Measurements from ENCODE around the gene PDLIM4. TPM values are rescaled to one million over a fixed set of nuclear protein-coding genes. Genes with fewer than 3 reads are reported as not detected.

The PDLIM4 gene
- polyA plus RNA-seq, 1 donor (not counting 4 experiments of a cell fraction or from before 2014, with no cell fraction given) = 38.3 TPM

DNA sequence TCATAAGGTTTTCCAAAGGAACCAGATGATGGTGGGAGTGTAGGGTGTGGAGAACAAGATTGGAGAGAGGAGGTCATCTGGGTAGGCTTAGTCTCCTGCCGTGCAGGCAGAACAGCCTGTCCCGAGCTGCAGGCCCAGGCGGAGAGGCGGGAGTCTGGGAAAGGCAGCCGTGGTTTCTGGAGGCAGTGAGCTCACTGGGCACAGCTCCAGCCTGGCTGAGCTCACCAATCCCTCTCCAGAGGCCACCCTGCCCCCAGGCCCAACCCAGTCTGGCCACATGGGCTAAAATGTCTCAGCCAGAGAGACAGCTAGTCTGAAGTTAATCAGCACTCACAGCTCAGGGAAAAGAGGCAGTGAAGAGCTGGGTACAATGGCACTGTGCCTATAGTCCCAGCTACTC is 42.2 kb upstream of the PDLIM4 start:
- Histone ChIP-seq H3K4me3 (ENCODE audit: control insufficient read depth in 2 of 3, extremely low read depth in 1 of 3, insufficient read depth in 2 of 3, low read depth in 1 of 3, low read length in 3 of 3) (no peak overlapping the region), H3K9ac (ENCODE audit: control insufficient read depth, extremely low read depth, insufficient read depth, low read length) (peak overlapping the region; percentile 61), H3K9me1 (ENCODE audit: control insufficient read depth, extremely low read depth, insufficient read depth, low read length) (peaks cover 2% of the 10 kb centered on the region), H3K9me3 (ENCODE audit: control insufficient read depth, low read depth, low read length) (no peaks in the 10 kb centered on the region), H3K4me2 (ENCODE audit: control insufficient read depth, extremely low read depth, insufficient read depth, low read depth, low read length) (peak overlapping the region; percentile 74), H4K20me1 (ENCODE audit: control insufficient read depth, extremely low read depth, insufficient read depth, low read length) (no peaks in the 10 kb centered on the region), H3K27me3 (ENCODE audit: control insufficient read depth, extremely low read depth, insufficient read depth, low read length) (no peaks in the 10 kb centered on the region), H3K36me3 (ENCODE audit: control insufficient read depth in 2 of 2, extremely low read depth in 1 of 2, insufficient read depth in 2 of 2, low read length in 2 of 2) (peaks cover 31 to 46% of the 10 kb centered on the region in 2 experiments), H2AFZ (ENCODE audit: control insufficient read depth, low read length) (peak overlapping the region; percentile 46), H3K79me2 (ENCODE audit: control insufficient read depth, insufficient read depth, low read length) (peaks cover 17% of the 10 kb centered on the region), H3K27ac (ENCODE audit: control insufficient read depth, insufficient read depth, low read length) (peak overlapping the region; percentile 68), H3K4me1 (ENCODE audit: control insufficient read depth, extremely low read depth, insufficient read depth, low read length) (peaks cover 19% of the 10 kb centered on the region)
- FAIRE-seq (peak; percentile 96), DNase-seq (ENCODE audit: low read depth, low spot score) (peak; percentile 73)
- dilution Hi-C loops (cut with MboI; ENCODE audit: extremely low pct_ligation_motif_present, low sequenced_read_pairs) = no loop called here
- TF ChIP-seq CTCF (optimal IDR thresholded peaks at IDR 0.05 in 1 of 3, IDR thresholded peaks at IDR 0.05 in 1 of 3, conservative IDR thresholded peaks at IDR 0.05 in 1 of 3; ENCODE audit: extremely low read depth in 1 of 3, insufficient read depth in 2 of 3, low read length in 3 of 3) (no peak), EZH2 (IDR thresholded peaks at IDR 0.05; ENCODE audit: low read length) (no peak)

DNA sequence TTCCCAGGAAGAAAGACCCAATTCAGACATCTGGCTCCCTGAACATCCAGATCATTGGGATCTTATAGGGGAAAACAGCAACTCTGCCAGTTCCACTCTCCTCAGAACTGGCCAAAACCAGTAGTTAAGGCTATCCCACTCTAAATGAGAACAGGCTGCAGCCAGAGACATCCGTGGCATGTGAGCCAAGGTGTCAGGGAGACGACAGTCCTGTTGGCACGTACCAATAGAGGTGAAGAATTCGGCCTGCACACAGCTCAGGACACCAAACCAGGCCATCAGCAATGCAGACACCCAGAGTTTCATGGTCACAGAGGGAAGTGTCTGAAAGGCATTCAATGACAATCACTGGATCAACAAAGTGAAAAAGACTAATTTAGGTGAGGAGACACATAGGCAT is 39.2 kb upstream of the PDLIM4 start:
- peaks cover 34% of the 10 kb centered on the region for H3K4me1 ChIP-seq (ENCODE audit: control insufficient read depth, extremely low read depth, insufficient read depth, low read length)
- DNase-seq (ENCODE audit: low read depth, low spot score) = no peak
- H3K9me3 ChIP-seq (ENCODE audit: control insufficient read depth, low read depth, low read length) = no peaks in the 10 kb centered on the region
- H3K27ac ChIP-seq (ENCODE audit: control insufficient read depth, insufficient read depth, low read length) = no peak overlapping the region
- no peak overlapping the region for H2AFZ ChIP-seq (ENCODE audit: control insufficient read depth, low read length)
- no peak overlapping the region for H3K9ac ChIP-seq (ENCODE audit: control insufficient read depth, extremely low read depth, insufficient read depth, low read length)
- H3K27me3 ChIP-seq (ENCODE audit: control insufficient read depth, extremely low read depth, insufficient read depth, low read length) = no peaks in the 10 kb centered on the region
- H3K9me1 ChIP-seq (ENCODE audit: control insufficient read depth, extremely low read depth, insufficient read depth, low read length) = peaks cover 2% of the 10 kb centered on the region
- no peak overlapping the region for H3K4me2 ChIP-seq (ENCODE audit: control insufficient read depth, extremely low read depth, insufficient read depth, low read depth, low read length)
- H3K79me2 ChIP-seq (ENCODE audit: control insufficient read depth, insufficient read depth, low read length) = peaks cover 32% of the 10 kb centered on the region
- H3K36me3 ChIP-seq (ENCODE audit: control insufficient read depth in 2 of 2, extremely low read depth in 1 of 2, insufficient read depth in 2 of 2, low read length in 2 of 2) = peaks cover 18 to 23% of the 10 kb centered on the region in 2 experiments
- no peak overlapping the region for H3K4me3 ChIP-seq (ENCODE audit: control insufficient read depth in 2 of 3, extremely low read depth in 1 of 3, insufficient read depth in 2 of 3, low read depth in 1 of 3, low read length in 3 of 3)
- dilution Hi-C loops (cut with MboI; ENCODE audit: extremely low pct_ligation_motif_present, low sequenced_read_pairs) = no loop called here
- no peaks in the 10 kb centered on the region for H4K20me1 ChIP-seq (ENCODE audit: control insufficient read depth, extremely low read depth, insufficient read depth, low read length)
- TF ChIP-seq CTCF (optimal IDR thresholded peaks at IDR 0.05 in 1 of 3, IDR thresholded peaks at IDR 0.05 in 1 of 3, conservative IDR thresholded peaks at IDR 0.05 in 1 of 3; ENCODE audit: extremely low read depth in 1 of 3, insufficient read depth in 2 of 3, low read length in 3 of 3) (no peak), EZH2 (IDR thresholded peaks at IDR 0.05; ENCODE audit: low read length) (no peak)
- no peak for FAIRE-seq

All from keratinocyte (primary cell).